SK-MEL-5 (cell line): ENCODE results near the gene SRF. TPM values are rescaled to one million over a fixed set of nuclear protein-coding genes. Genes with fewer than 3 reads are reported as not detected.

Source experiments
- DNase-seq: peaks from one replicate; pipeline ENCODE4 v3.0.0-alpha.2; 2016; ENCODE audit warnings: low read depth, low spot score
- in situ Hi-C: cut with HindIII; loops from 2 replicates; pipeline ENCODE4 v1.10.0; 2016; ENCODE audit warnings: low sequenced_read_pairs, high pct_unique_total_duplicates, low pct_unique_long_range_greater_than_20kb
- total RNA-seq: library from RNA; depleted of rRNA; stranded (reverse); fragments of >200 nt; shearing (Covaris generic); gene quantifications from 2 replicates; pipeline ENCODE4 v1.2.3, GENCODE V29; 2014

SRF gene
- total RNA-seq, 1 experiment from 2014 or later = 16.4 TPM

- no peak for DNase-seq
Measured at GRCh38 chr6:43178150-43178549, 7.1 kb downstream of the SRF start.

GRCh38 chr6:43178951-43179830 is 8.1 kb downstream of the SRF start:
- in situ Hi-C loops = no loop called here
- DNase-seq = no peak

More at GRCh38 chr6:43178150-43178549, 7.1 kb downstream of the SRF start:
- in situ Hi-C loops = no loop called here

- in situ Hi-C loops = no loop called here
- no peak for DNase-seq
Measured at GRCh38 chr6:43180058-43180457, 9.0 kb downstream of the SRF start.

- in situ Hi-C loops = no loop called here
- DNase-seq = no peak
Measured at GRCh38 chr6:43180985-43181384, 9.9 kb downstream of the SRF start.

- in situ Hi-C loops = no loop called here
- DNase-seq = no peak
Measured at GRCh38 chr6:43181621-43181941, 10.5 kb downstream of the SRF start.

GRCh38 chr6:43181942-43182860 is 11.1 kb downstream of the SRF start, which contains the start of gene CUL9:
CUL9 (plus strand) TSS chr6:43182196; CDS start chr6:43184311, 2,115 bp downstream.
- in situ Hi-C loops = no loop called here
- DNase-seq = peak; percentile 76

- in situ Hi-C loops = no loop called here
- no peak for DNase-seq
Measured at GRCh38 chr6:43183441-43183840, 12.4 kb downstream of the SRF start.

GRCh38 chr6:43184268-43184985 is 13.4 kb downstream of the SRF start:
- in situ Hi-C loops = no loop called here
- no peak for DNase-seq

GRCh38 chr6:43185391-43185985 is 14.4 kb downstream of the SRF start:
- DNase-seq = no peak
- in situ Hi-C loops = no loop called here

- in situ Hi-C loops = no loop called here
Measured at GRCh38 chr6:43186019-43186418, 14.9 kb downstream of the SRF start.

GRCh38 chr6:43186706-43187105 is 15.6 kb downstream of the SRF start:
- in situ Hi-C loops = no loop called here
- no peak for DNase-seq

More at GRCh38 chr6:43186019-43186418, 14.9 kb downstream of the SRF start:
- no peak for DNase-seq

GRCh38 chr6:43187821-43188220 is 16.8 kb downstream of the SRF start:
- in situ Hi-C loops = no loop called here

GRCh38 chr6:43188426-43188825 is 17.4 kb downstream of the SRF start:
- no peak for DNase-seq
- in situ Hi-C loops = no loop called here

More at GRCh38 chr6:43187821-43188220, 16.8 kb downstream of the SRF start:
- DNase-seq = no peak

GRCh38 chr6:43189776-43190304 is 18.8 kb downstream of the SRF start:
- DNase-seq = no peak
- in situ Hi-C loops = no loop called here

- in situ Hi-C loops = no loop called here
- DNase-seq = no peak
Measured at GRCh38 chr6:43192911-43193310, 21.8 kb downstream of the SRF start.

- no peak for DNase-seq
- in situ Hi-C loops = no loop called here
Measured at GRCh38 chr6:43193929-43194328, 22.9 kb downstream of the SRF start.

- DNase-seq = no peak
- in situ Hi-C loops = no loop called here
Measured at GRCh38 chr6:43196337-43196736, 25.3 kb downstream of the SRF start.
